GDM1 (cell line): ENCODE measurements around the gene NPY.

ENCODE experiments used
- DNase-seq: peaks from one replicate; lab custom pipeline; 2025; lab: John Stamatoyannopoulos, UW

NPY gene

GRCh38 chr7:24316340-24316739 is 32.4 kb downstream of the NPY start:
- DNase-seq = no peak

GRCh38 chr7:24318326-24318725 is 34.3 kb downstream of the NPY start:
- no peak for DNase-seq

DNA sequence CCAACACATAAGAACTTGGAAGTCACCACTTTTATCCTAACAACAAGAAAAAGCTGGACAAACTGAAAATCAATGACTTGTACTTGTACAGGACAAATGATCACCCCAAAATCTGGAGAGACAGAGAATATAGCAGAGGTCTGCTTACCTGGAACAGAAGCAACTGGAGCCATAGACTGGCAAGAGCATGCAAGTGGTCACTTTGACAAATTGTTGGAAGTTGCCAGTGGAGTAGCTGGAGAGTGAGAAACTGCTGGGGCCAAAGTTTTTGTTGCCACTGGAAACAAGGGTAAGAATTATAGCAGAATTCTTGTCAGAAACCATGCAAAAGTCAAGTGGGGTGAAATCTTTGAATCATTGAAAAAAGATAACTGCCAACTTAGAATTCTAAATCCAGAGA is 35.2 kb downstream of the NPY start:
- DNase-seq = no peak

GRCh38 chr7:24323961-24324480 is 40.0 kb downstream of the NPY start:
- no peak for DNase-seq

GRCh38 chr7:24325708-24326107 is 41.7 kb downstream of the NPY start:
- no peak for DNase-seq

DNA sequence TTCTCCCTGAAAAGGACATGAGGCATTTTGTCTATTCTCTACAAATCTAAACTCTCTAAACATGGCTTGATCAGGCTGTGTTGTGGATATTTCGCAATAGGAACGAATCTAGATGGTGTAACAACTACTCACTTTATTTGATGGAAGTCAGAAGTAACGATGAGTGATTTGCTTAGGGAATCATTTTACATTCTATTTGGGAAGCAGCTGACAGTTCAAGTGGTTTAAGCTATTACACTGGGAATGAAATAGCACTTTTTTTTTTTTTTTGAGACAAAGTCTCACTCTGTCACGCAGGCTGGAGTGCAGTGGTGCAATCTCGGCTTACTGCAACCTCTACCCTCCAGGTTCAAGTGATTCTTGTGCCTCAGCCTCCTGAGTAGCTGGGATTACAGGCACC is 44.1 kb downstream of the NPY start:
- no peak for DNase-seq

GRCh38 chr7:24328894-24329293 is 44.9 kb downstream of the NPY start:
- no peak for DNase-seq

- DNase-seq = no peak
These were observed 50.0 kb downstream of the NPY start for GRCh38 chr7:24334012-24334411.

DNA sequence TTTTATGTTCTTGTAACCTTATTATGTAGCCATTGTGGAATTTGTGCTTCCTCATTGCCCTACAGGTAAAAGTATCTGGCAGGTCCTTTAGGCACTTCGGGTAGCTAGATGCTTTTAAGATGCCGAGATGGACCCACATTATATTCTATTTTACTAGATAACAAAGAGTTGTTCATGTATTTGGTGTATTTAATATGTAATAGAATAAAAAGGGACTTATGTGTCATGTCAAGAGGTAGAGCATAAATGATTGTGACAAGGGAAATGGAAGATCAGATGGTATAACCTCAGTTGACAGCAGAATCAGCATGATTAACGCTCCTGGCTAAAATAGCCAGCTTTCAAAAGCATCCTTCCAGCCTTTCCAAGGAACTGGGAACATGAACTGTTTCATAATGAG is 50.6 kb downstream of the NPY start:
- no peak for DNase-seq

GRCh38 chr7:24336461-24336860 is 52.5 kb downstream of the NPY start:
- no peak for DNase-seq

GRCh38 chr7:24337180-24337579 is 53.2 kb downstream of the NPY start:
- DNase-seq = no peak

DNA sequence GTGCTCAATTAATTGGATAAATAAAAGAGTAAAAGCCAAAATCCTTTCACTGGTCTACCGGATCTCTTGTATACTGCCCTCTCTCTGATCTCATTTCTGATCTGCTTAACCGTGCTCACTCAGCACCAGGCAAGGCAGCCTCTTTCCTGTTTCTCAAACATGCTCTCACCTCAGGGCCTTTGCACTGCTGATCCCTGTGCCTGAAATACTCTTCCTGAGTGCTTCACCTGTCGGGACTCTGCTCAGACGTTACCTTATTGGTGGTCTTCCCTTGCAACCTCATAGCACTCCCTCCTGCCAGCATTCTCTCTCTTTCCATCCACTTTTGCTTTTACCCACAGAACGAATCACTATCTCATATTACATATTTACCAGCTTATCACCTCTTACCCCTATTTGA is 55.6 kb downstream of the NPY start:
- no peak for DNase-seq

- no peak for DNase-seq
These were observed 56.7 kb downstream of the NPY start for GRCh38 chr7:24340727-24341126.
